Smooth muscle cell (in vitro differentiated cells): ENCODE data around the gene NCKAP1. TPM values are rescaled to one million over a fixed set of nuclear protein-coding genes. Genes with fewer than 3 reads are reported as not detected.

Experiments
- DNase-seq: peaks from one replicate; lab custom pipeline; 2025; ENCODE audit not compliant: unreplicated experiment; lab: John Stamatoyannopoulos, UW
- H2AFZ ChIP-seq: fragments of 200-600 bp; sonication (generic); 2 replicates; pipeline ENCODE4 v1.6.0; 2016; ENCODE audit warnings: antibody characterized with exemption, low read depth, mild to moderate bottlenecking
- H3F3A ChIP-seq: fragments of 200-600 bp; sonication (generic); 2 replicates; pipeline ENCODE4 v1.6.0; 2017; ENCODE audit warnings: antibody characterized with exemption, low read depth
- H3K27ac ChIP-seq: fragments of 200-600 bp; sonication (generic); 2 replicates; pipeline ENCODE4 v1.5.1; 2016; ENCODE audit warnings: low read depth, mild to moderate bottlenecking
- H3K27me3 ChIP-seq: fragments of 200-600 bp; sonication (generic); 2 replicates; pipeline ENCODE4 v1.6.1; 2016; ENCODE audit warnings: low read depth, mild to moderate bottlenecking
- H3K36me3 ChIP-seq: fragments of 200-600 bp; sonication (generic); 2 replicates; pipeline ENCODE4 v1.5.1; 2016; ENCODE audit warnings: low read depth
- H3K4me1 ChIP-seq: fragments of 200-600 bp; sonication (generic); 2 replicates; pipeline ENCODE4 v1.5.1; 2016; ENCODE audit warnings: low read depth
- H3K4me2 ChIP-seq: fragments of 200-600 bp; sonication (generic); 2 replicates; pipeline ENCODE4 v1.6.0; 2016; ENCODE audit warnings: mild to moderate bottlenecking
- H3K4me3 ChIP-seq: fragments of 200-600 bp; sonication (generic); 2 replicates; pipeline ENCODE4 v1.5.1; 2016; ENCODE audit warnings: mild to moderate bottlenecking
- H3K79me2 ChIP-seq: fragments of 200-600 bp; sonication (generic); 2 replicates; pipeline ENCODE4 v1.6.0; 2016; ENCODE audit warnings: low read depth, mild to moderate bottlenecking
- H3K9ac ChIP-seq: fragments of 200-600 bp; sonication (generic); 2 replicates; pipeline ENCODE4 v1.6.0; 2016; ENCODE audit warnings: low read depth
- H3K9me3 ChIP-seq: fragments of 200-600 bp; sonication (generic); replicated peaks from 2 replicates; pipeline ENCODE4 v1.5.1; 2016; ENCODE audit warnings: low read depth
- H4K20me1 ChIP-seq: fragments of 200-600 bp; sonication (generic); 2 replicates; pipeline ENCODE4 v1.6.0; 2016; ENCODE audit warnings: low read depth
- WGBS: methylation state at CpG from one replicate; pipeline ENCODE4 v1.1.7; 2016; ENCODE audit warnings: low lambda C conversion rate; 5-methylcytosine and 5-hydroxymethylcytosine counted together
- polyA plus RNA-seq: library from polyadenylated mRNA; unstranded; fragments of >200 nt; fragmentation: Nextera tagmentation; extraction: Ambion mirVana; gene quantifications from 2 replicates; pipeline ENCODE4 v1.2.1, GENCODE V29; 2016
- total RNA-seq: library from RNA; depleted of rRNA; stranded (reverse); fragments of >200 nt; gene quantifications from 2 replicates; pipeline ENCODE4 v1.2.3, GENCODE V29; 2014
- TF ChIP-seq, protein P1 (sequence below): fragments of 200-600 bp; sonication (generic); IDR thresholded peaks from 2 replicates; pipeline ENCODE4 v1.5.1; 2017; ENCODE audit warnings: borderline replicate concordance, mild to moderate bottlenecking, antibody characterized with exemption; ENCODE audit not compliant: insufficient read depth, poor library complexity, severe bottlenecking

Gene NCKAP1
- total and polyA plus RNA-seq, 2 experiments from 2014 or later: 54.2 to 209 TPM

- no peak overlapping the region for H2AFZ ChIP-seq
- no peak for DNase-seq
- no peaks in the 10 kb centered on the region for H3K9me3 ChIP-seq
- H3K36me3 ChIP-seq: no peaks in the 10 kb centered on the region
- H3K9ac ChIP-seq: no peak overlapping the region
- no peak overlapping the region for H3K4me3 ChIP-seq
- H3K4me2 ChIP-seq: no peak overlapping the region
- TF ChIP-seq, protein P1, sequence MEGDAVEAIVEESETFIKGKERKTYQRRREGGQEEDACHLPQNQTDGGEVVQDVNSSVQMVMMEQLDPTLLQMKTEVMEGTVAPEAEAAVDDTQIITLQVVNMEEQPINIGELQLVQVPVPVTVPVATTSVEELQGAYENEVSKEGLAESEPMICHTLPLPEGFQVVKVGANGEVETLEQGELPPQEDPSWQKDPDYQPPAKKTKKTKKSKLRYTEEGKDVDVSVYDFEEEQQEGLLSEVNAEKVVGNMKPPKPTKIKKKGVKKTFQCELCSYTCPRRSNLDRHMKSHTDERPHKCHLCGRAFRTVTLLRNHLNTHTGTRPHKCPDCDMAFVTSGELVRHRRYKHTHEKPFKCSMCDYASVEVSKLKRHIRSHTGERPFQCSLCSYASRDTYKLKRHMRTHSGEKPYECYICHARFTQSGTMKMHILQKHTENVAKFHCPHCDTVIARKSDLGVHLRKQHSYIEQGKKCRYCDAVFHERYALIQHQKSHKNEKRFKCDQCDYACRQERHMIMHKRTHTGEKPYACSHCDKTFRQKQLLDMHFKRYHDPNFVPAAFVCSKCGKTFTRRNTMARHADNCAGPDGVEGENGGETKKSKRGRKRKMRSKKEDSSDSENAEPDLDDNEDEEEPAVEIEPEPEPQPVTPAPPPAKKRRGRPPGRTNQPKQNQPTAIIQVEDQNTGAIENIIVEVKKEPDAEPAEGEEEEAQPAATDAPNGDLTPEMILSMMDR: no peak
- H3K27me3 ChIP-seq: no peaks in the 10 kb centered on the region
- H4K20me1 ChIP-seq: no peaks in the 10 kb centered on the region
- 72% methylated on average over 4 of the region's 4 CpGs for WGBS
- no peaks in the 10 kb centered on the region for H3K79me2 ChIP-seq
- no peak overlapping the region for H3K27ac ChIP-seq
- no peaks in the 10 kb centered on the region for H3K4me1 ChIP-seq
- H3F3A ChIP-seq: peaks cover 3% of the 10 kb centered on the region
Measured at GRCh38 chr2:182891611-182892010, 146.6 kb downstream of the NCKAP1 start.

DNA sequence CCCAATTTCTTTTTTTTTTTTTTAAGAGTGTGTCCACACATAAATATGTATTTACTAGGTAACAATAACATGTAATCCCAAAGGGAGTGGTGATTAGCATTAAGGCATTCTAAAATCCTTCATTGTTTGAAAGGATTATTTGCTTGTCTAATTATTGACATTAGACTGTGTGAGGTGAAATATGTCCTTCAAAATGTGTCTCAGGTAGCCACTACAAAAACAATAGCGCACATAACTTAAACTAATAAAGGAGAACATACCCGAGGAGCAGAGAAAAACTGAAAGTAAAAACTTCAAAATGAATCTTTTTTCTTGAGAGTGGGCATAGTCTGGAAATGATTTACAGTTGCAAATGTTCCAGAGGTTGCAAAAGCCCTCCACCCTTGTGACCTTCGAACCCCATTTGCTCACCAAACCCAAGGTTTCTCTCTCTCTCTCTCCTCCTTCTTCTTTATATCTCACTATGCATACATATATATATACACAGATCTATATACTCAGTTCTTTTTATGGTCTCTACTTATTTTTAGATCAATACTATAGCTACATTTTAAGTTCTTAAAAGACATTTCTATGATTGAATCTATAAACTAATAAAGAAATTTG lies 147.4 kb downstream of the NCKAP1 start:
- Histone ChIP-seq H3K9ac (no peak overlapping the region), H3K27ac (no peak overlapping the region), H3K4me1 (no peaks in the 10 kb centered on the region), H2AFZ (no peak overlapping the region), H3K79me2 (no peaks in the 10 kb centered on the region), H3K36me3 (no peaks in the 10 kb centered on the region), H3K4me3 (peak overlapping the region; percentile 34), H3K9me3 (no peaks in the 10 kb centered on the region), H3K4me2 (no peak overlapping the region), H3K27me3 (no peaks in the 10 kb centered on the region), H4K20me1 (no peaks in the 10 kb centered on the region), H3F3A (peaks cover 3% of the 10 kb centered on the region)
- no peak for DNase-seq
- WGBS: 89% methylated on average over 3 of the region's 3 CpGs
- TF ChIP-seq, protein P1: no peak

GRCh38 chr2:182890305-182890704 lies 148.0 kb downstream of the NCKAP1 start:
- WGBS: 78% methylated on average over 7 of the region's 7 CpGs
- Histone ChIP-seq H3K4me2 (no peak overlapping the region), H3K27ac (no peak overlapping the region)

More at GRCh38 chr2:182890305-182890704, 148.0 kb downstream of the NCKAP1 start:
- peaks cover 3% of the 10 kb centered on the region for H3F3A ChIP-seq
- H3K27me3 ChIP-seq: no peaks in the 10 kb centered on the region
- no peak overlapping the region for H2AFZ ChIP-seq
- H3K4me3 ChIP-seq: peak overlapping the region; percentile 34
- H3K9me3 ChIP-seq: no peaks in the 10 kb centered on the region
- no peaks in the 10 kb centered on the region for H4K20me1 ChIP-seq
- TF ChIP-seq, protein P1: no peak
- no peaks in the 10 kb centered on the region for H3K4me1 ChIP-seq
- DNase-seq: no peak
- H3K9ac ChIP-seq: no peak overlapping the region
- H3K36me3 ChIP-seq: no peaks in the 10 kb centered on the region
- H3K79me2 ChIP-seq: no peaks in the 10 kb centered on the region
